Liver (tissue), 3 donors: Measurements from ENCODE around the gene TADA3.

Experiments
- ATF3 ChIP-seq: IDR thresholded peaks from 2 replicates; pipeline ENCODE4 v1.6.1; 2016; ENCODE audit warnings: antibody characterized with exemption
- CTCF ChIP-seq: fragments of 150-350 bp; IDR thresholded peaks from 2 replicates; pipeline ENCODE4 v1.5.1; 2017; ENCODE audit warnings: improper control_type of control experiment, low read depth, low read length; ENCODE audit not compliant: missing input control
- EGR1 ChIP-seq, 2 donors: IDR thresholded peaks; 2 replicates each; pipeline ENCODE4 v1.6.1; 2016 to 2018; ENCODE audit warnings: antibody characterized with exemption in 2 of 2, low read depth in 2 of 2
- FOXA1 ChIP-seq: IDR thresholded peaks from 2 replicates; pipeline ENCODE4 v1.6.1; 2016; ENCODE audit warnings: antibody characterized with exemption
- GABPA ChIP-seq, 2 donors: IDR thresholded peaks in 1 of 2; conservative IDR thresholded peaks in 1 of 2; 2 replicates each; pipeline ENCODE4 v1.6.1; 2016; ENCODE audit warnings: antibody characterized with exemption in 2 of 2, mild to moderate bottlenecking in 1 of 2, moderate library complexity in 1 of 2
- HNF4G ChIP-seq: IDR thresholded peaks from 2 replicates; pipeline ENCODE4 v1.6.1; 2016; ENCODE audit warnings: antibody characterized with exemption
- JUND ChIP-seq, 2 donors: IDR thresholded peaks; 2 replicates each; pipeline ENCODE4 v1.6.1; 2016; ENCODE audit warnings: antibody characterized with exemption in 2 of 2
- MAX ChIP-seq: IDR thresholded peaks from 2 replicates; pipeline ENCODE4 v1.6.1; 2016; ENCODE audit warnings: antibody characterized with exemption
- RAD21 ChIP-seq, 2 donors: IDR thresholded peaks; 2 replicates each; pipeline ENCODE4 v1.6.1; 2016; ENCODE audit warnings: antibody characterized with exemption in 2 of 2, mild to moderate bottlenecking in 2 of 2
- RXRA ChIP-seq, 2 donors: IDR thresholded peaks; 2 replicates each; pipeline ENCODE4 v1.6.1; 2017 to 2018; ENCODE audit warnings: antibody characterized with exemption in 2 of 2, mild to moderate bottlenecking in 1 of 2
- SP1 ChIP-seq: IDR thresholded peaks from 2 replicates; pipeline ENCODE4 v1.6.1; 2018; ENCODE audit warnings: antibody characterized with exemption, mild to moderate bottlenecking
- TAF1 ChIP-seq: conservative IDR thresholded peaks from 2 replicates; pipeline ENCODE4 v1.6.1; 2016; ENCODE audit warnings: antibody characterized with exemption, mild to moderate bottlenecking
- YY1 ChIP-seq: IDR thresholded peaks from 2 replicates; pipeline ENCODE4 v1.6.1; 2016; ENCODE audit warnings: antibody characterized with exemption, mild to moderate bottlenecking
- donor health status: healthy.
- donor health status: healthy.

GRCh38 chr3:9769012-9769411, 23.3 kb downstream of the TADA3 start:
- TF ChIP-seq JUND (IDR thresholded peaks at IDR 0.05) (no peak), CTCF (no peak), TAF1 (no peak), GABPA (IDR thresholded peaks at IDR 0.05 in 1 of 2, conservative IDR thresholded peaks at IDR 0.05 in 1 of 2) (no peak), MAX (no peak), SP1 (no peak), YY1 (no peak), FOXA1 (no peak), RAD21 (IDR thresholded peaks at IDR 0.05) (no peak), HNF4G (no peak), ATF3 (no peak), RXRA (IDR thresholded peaks at IDR 0.05) (no peak), EGR1 (IDR thresholded peaks at IDR 0.05; ENCODE audit: low read depth in 2 of 2) (no peak)
